HepG2 (cell line): ENCODE results near the gene NUTF2. TPM values are rescaled to one million over a fixed set of nuclear protein-coding genes. Genes with fewer than 3 reads are reported as not detected.

ENCODE experiments used
- ARNT2 ChIP-seq: sonication (generic); formaldehyde crosslinking; IDR thresholded peaks from 2 replicates; pipeline ENCODE4 v1.8.0; 2022; ENCODE audit warnings: mild to moderate bottlenecking, low read depth, missing genetic modification reagents, moderate library complexity
- FLYWCH1 ChIP-seq: sonication (generic); formaldehyde crosslinking; IDR thresholded peaks from 2 replicates; pipeline ENCODE4 v1.8.1; 2023; ENCODE audit warnings: mild to moderate bottlenecking, missing genetic modification reagents
- GLI4 ChIP-seq: sonication (generic); formaldehyde crosslinking; IDR thresholded peaks from 2 replicates; pipeline ENCODE4 v1.5.1; 2020; ENCODE audit warnings: missing genetic modification reagents, mild to moderate bottlenecking, moderate library complexity, borderline replicate concordance
- KMT2A ChIP-seq: sonication (generic); formaldehyde crosslinking; IDR thresholded peaks from 2 replicates; pipeline ENCODE4 v1.4.0; 2020; ENCODE audit warnings: missing genetic modification reagents
- MEF2D ChIP-seq: sonication (generic); formaldehyde crosslinking; IDR thresholded peaks from 2 replicates; pipeline ENCODE4 v1.5.1; 2020; ENCODE audit warnings: mild to moderate bottlenecking, missing genetic modification reagents
- NR2F6 ChIP-seq, 2 experiments: IDR thresholded peaks; 2 replicates each; pipeline ENCODE4 v1.6.1; 2016; ENCODE audit warnings: antibody characterized with exemption in 1 of 2, mild to moderate bottlenecking in 1 of 2
- RAD21 ChIP-seq: fragments of 450-650 bp; formaldehyde crosslinking; IDR thresholded peaks from 2 replicates; pipeline ENCODE4 v1.5.0; 2020; ENCODE audit warnings: mild to moderate bottlenecking
- RFXAP ChIP-seq: sonication (generic); formaldehyde crosslinking; IDR thresholded peaks from 2 replicates; pipeline ENCODE4 v1.4.0; 2020; ENCODE audit warnings: missing genetic modification reagents, borderline replicate concordance
- RXRA ChIP-seq: sonication (generic); formaldehyde crosslinking; IDR thresholded peaks from 2 replicates; pipeline ENCODE4 v1.5.1; 2020; ENCODE audit warnings: missing genetic modification reagents
- SALL1 ChIP-seq: sonication (generic); formaldehyde crosslinking; IDR thresholded peaks from 2 replicates; pipeline ENCODE4 v1.8.0; 2022; ENCODE audit warnings: mild to moderate bottlenecking, missing genetic modification reagents
- SATB2 ChIP-seq: sonication (generic); formaldehyde crosslinking; IDR thresholded peaks from 2 replicates; pipeline ENCODE4 v1.5.0; 2020; ENCODE audit warnings: missing genetic modification reagents
- SMAD1 ChIP-seq: sonication (generic); formaldehyde crosslinking; IDR thresholded peaks from 2 replicates; pipeline ENCODE4 v1.4.0; 2020; ENCODE audit warnings: missing genetic modification reagents, low read depth, mild to moderate bottlenecking, borderline replicate concordance
- SP4 ChIP-seq: sonication (generic); formaldehyde crosslinking; IDR thresholded peaks from 2 replicates; pipeline ENCODE4 v1.8.1; 2023; ENCODE audit warnings: mild to moderate bottlenecking, missing genetic modification reagents
- SRY ChIP-seq: sonication (generic); formaldehyde crosslinking; IDR thresholded peaks from 2 replicates; pipeline ENCODE4 v1.8.0; 2022; ENCODE audit warnings: mild to moderate bottlenecking, missing genetic modification reagents
- ZNF235 ChIP-seq: sonication (generic); formaldehyde crosslinking; IDR thresholded peaks from 2 replicates; pipeline ENCODE4 v1.8.1; 2023; ENCODE audit warnings: mild to moderate bottlenecking, missing genetic modification reagents, borderline replicate concordance
- ZNF383 ChIP-seq: sonication (generic); formaldehyde crosslinking; IDR thresholded peaks from 2 replicates; pipeline ENCODE4 v1.4.0; 2020; ENCODE audit warnings: missing genetic modification reagents, mild to moderate bottlenecking, borderline replicate concordance
- ZNF552 ChIP-seq: sonication (generic); formaldehyde crosslinking; IDR thresholded peaks from 2 replicates; pipeline ENCODE4 v1.9.0; 2022; ENCODE audit warnings: missing genetic modification reagents, mild to moderate bottlenecking, borderline replicate concordance
- ZNF556 ChIP-seq: sonication (generic); formaldehyde crosslinking; IDR thresholded peaks from 2 replicates; pipeline ENCODE4 v1.4.0; 2020; ENCODE audit warnings: mild to moderate bottlenecking, missing genetic modification reagents, borderline replicate concordance
- ZNF589 ChIP-seq: sonication (generic); formaldehyde crosslinking; conservative IDR thresholded peaks from 2 replicates; pipeline ENCODE4 v1.8.0; 2022; ENCODE audit warnings: mild to moderate bottlenecking, moderate library complexity, missing genetic modification reagents
- polyA plus RNA-seq, 8 experiments: library from polyadenylated mRNA; depleted of rRNA in 3 of 8; stranded (reverse) in 7 of 8; unstranded in 1 of 8; fragments of >200 nt; fragmentation: Illumina TruSeq in 4 of 8; extraction: Trizol in 4 of 8; gene quantifications; 2 replicates each; pipeline versions ENCODE4 v1.2.1 to v1.2.3, GENCODE V29; 2011 to 2016; ENCODE audit warnings: low read depth in 4 of 8, missing spikeins in 1 of 8, mixed read lengths in 1 of 8; ENCODE audit not compliant: insufficient read depth in 1 of 8
- total RNA-seq, 5 experiments: library from RNA; depleted of rRNA; stranded (reverse); fragments of >200 nt; fragmentation: Illumina TruSeq; extraction: Trizol; gene quantifications; 2 replicates each; pipeline ENCODE4 v1.2.3, GENCODE V29; 2016; ENCODE audit warnings: low read depth in 1 of 5
- TF ChIP-seq, protein P1 (sequence below): sonication (generic); formaldehyde crosslinking; IDR thresholded peaks from 2 replicates; pipeline ENCODE4 v1.4.0; 2020; ENCODE audit warnings: mild to moderate bottlenecking, missing genetic modification reagents, borderline replicate concordance
- TF ChIP-seq, protein P2 (sequence below): sonication (generic); formaldehyde crosslinking; IDR thresholded peaks from 2 replicates; pipeline ENCODE4 v1.8.1; 2023; ENCODE audit warnings: mild to moderate bottlenecking, missing genetic modification reagents
- TF ChIP-seq, protein P3 (sequence below): sonication (generic); formaldehyde crosslinking; conservative IDR thresholded peaks from 2 replicates; pipeline ENCODE4 v1.5.0; 2020; ENCODE audit warnings: missing genetic modification reagents
- TF ChIP-seq, protein P4 (sequence below): sonication (generic); formaldehyde crosslinking; IDR thresholded peaks from 2 replicates; pipeline ENCODE4 v1.4.0; 2020; ENCODE audit warnings: mild to moderate bottlenecking, missing genetic modification reagents

Gene NUTF2
- total and polyA plus RNA-seq, 2 of the 13 experiments (the other 11 are each of a cell fraction or from before 2014, with no cell fraction given), result 168 to 214 TPM

DNA sequence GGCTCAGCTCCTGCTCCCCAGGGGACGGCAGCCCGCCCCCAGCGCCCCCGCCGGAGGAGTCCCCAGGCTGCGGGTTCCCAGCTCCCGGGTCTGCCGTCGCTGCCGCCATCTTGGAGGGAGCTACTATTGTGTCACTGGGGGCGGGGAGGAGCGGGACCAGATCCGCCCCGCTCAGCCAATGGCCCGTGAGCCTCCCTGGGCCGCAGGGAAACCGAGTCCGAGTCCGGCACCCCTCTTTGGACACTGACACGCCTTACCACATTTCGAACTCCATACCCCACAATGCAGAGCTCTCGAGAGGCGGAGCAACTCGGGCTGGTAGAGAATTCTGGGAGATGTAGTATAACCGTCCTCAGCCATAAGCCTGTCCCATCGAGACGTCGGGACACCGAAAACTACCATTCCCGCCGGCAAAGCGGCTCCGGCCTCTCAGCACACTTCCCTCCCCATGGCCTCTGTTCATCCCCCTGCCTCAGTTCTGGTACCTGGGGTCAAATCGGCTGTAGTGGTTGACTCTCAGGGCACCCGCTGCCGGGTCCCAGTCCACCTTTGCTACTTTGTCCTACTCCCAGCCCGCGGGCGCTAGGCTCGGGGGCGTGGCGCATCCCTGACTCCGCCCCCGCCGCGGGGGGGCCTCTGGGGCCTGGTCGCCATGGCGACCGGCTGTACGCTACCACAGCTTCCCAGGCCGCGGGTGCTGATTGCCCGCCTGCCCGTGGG is 40.1 kb upstream of the NUTF2 start, which contains the start of the genes RANBP10 and TSNAXIP1 (continued):
- TF ChIP-seq NR2F6 (IDR thresholded peaks at IDR 0.05), result no peak
- TF ChIP-seq NR2F6 (CRISPR knock-in tag; IDR thresholded peaks at IDR 0.05), result peak; percentile 24
- TF ChIP-seq GLI4, result peak; percentile 93; the same call in 1 of the 2 replicates
- peak; percentile 32; the same call in 1 of the 2 replicates for TF ChIP-seq SALL1 (CRISPR knock-in tag)
- no peak; the same call in 1 of the 2 replicates for TF ChIP-seq ZNF383 (CRISPR knock-in tag)
- TF ChIP-seq, protein P1, sequence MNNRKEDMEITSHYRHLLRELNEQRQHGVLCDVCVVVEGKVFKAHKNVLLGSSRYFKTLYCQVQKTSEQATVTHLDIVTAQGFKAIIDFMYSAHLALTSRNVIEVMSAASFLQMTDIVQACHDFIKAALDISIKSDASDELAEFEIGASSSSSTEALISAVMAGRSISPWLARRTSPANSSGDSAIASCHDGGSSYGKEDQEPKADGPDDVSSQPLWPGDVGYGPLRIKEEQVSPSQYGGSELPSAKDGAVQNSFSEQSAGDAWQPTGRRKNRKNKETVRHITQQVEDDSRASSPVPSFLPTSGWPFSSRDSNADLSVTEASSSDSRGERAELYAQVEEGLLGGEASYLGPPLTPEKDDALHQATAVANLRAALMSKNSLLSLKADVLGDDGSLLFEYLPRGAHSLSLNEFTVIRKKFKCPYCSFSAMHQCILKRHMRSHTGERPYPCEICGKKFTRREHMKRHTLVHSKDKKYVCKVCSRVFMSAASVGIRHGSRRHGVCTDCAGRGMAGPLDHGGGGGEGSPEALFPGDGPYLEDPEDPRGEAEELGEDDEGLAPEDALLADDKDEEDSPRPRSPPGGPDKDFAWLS (CRISPR knock-in tag), result no peak
- no peak; the same call in 1 of the 2 replicates for TF ChIP-seq RXRA (CRISPR knock-in tag)
- TF ChIP-seq RAD21 (CRISPR knock-in tag), result no peak; the same call in 1 of the 2 replicates
- TF ChIP-seq, protein P2, sequence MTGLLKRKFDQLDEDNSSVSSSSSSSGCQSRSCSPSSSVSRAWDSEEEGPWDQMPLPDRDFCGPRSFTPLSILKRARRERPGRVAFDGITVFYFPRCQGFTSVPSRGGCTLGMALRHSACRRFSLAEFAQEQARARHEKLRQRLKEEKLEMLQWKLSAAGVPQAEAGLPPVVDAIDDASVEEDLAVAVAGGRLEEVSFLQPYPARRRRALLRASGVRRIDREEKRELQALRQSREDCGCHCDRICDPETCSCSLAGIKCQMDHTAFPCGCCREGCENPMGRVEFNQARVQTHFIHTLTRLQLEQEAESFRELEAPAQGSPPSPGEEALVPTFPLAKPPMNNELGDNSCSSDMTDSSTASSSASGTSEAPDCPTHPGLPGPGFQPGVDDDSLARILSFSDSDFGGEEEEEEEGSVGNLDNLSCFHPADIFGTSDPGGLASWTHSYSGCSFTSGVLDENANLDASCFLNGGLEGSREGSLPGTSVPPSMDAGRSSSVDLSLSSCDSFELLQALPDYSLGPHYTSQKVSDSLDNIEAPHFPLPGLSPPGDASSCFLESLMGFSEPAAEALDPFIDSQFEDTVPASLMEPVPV, result no peak
- TF ChIP-seq, protein P3, sequence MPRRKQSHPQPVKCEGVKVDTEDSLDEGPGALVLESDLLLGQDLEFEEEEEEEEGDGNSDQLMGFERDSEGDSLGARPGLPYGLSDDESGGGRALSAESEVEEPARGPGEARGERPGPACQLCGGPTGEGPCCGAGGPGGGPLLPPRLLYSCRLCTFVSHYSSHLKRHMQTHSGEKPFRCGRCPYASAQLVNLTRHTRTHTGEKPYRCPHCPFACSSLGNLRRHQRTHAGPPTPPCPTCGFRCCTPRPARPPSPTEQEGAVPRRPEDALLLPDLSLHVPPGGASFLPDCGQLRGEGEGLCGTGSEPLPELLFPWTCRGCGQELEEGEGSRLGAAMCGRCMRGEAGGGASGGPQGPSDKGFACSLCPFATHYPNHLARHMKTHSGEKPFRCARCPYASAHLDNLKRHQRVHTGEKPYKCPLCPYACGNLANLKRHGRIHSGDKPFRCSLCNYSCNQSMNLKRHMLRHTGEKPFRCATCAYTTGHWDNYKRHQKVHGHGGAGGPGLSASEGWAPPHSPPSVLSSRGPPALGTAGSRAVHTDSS (CRISPR knock-in tag), result 0 out of 2 replicates have a peak, but pooled peaks have one; percentile 19
- TF ChIP-seq, protein P4, sequence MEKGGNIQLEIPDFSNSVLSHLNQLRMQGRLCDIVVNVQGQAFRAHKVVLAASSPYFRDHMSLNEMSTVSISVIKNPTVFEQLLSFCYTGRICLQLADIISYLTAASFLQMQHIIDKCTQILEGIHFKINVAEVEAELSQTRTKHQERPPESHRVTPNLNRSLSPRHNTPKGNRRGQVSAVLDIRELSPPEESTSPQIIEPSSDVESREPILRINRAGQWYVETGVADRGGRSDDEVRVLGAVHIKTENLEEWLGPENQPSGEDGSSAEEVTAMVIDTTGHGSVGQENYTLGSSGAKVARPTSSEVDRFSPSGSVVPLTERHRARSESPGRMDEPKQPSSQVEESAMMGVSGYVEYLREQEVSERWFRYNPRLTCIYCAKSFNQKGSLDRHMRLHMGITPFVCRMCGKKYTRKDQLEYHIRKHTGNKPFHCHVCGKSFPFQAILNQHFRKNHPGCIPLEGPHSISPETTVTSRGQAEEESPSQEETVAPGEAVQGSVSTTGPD (CRISPR knock-in tag), result no peak
- peak; percentile 84; the same call in 1 of the 2 replicates for TF ChIP-seq ARNT2 (CRISPR knock-in tag)
- no peak; the same call in 1 of the 2 replicates for TF ChIP-seq SATB2 (CRISPR knock-in tag)
- TF ChIP-seq SP4, result peak; percentile 99
- peak; percentile 26; the same call in 1 of the 2 replicates for TF ChIP-seq ZNF556 (CRISPR knock-in tag)
- no peak for TF ChIP-seq FLYWCH1 (CRISPR knock-in tag)
- no peak for TF ChIP-seq MEF2D (CRISPR knock-in tag)
- TF ChIP-seq KMT2A (CRISPR knock-in tag), result peak; percentile 82
- no peak for TF ChIP-seq ZNF589
- TF ChIP-seq ZNF552 (CRISPR knock-in tag), result peak; percentile 79; the same call in 1 of the 2 replicates
- peak; percentile 79; the same call in 1 of the 2 replicates for TF ChIP-seq SMAD1
- no peak for TF ChIP-seq ZNF235
- 0 out of 2 replicates have a peak, but pooled peaks have one; percentile 36 for TF ChIP-seq SRY (CRISPR knock-in tag)
- TF ChIP-seq RFXAP (CRISPR knock-in tag), result peak; percentile 35; the same call in 1 of the 2 replicates
